Kidney epithelial cell (primary cell): ENCODE measurements around the gene STX2. TPM values are rescaled to one million over a fixed set of nuclear protein-coding genes. Genes with fewer than 3 reads are reported as not detected.

Experiments
- DNase-seq: peaks from one replicate; pipeline ENCODE4 v3.0.0-alpha.2; 2010; ENCODE audit warnings: low read depth
- H3K27me3 ChIP-seq: 2 replicates; pipeline ENCODE4 v1.6.0; 2011; ENCODE audit warnings: low read length; ENCODE audit not compliant: control insufficient read depth, insufficient read depth
- H3K36me3 ChIP-seq: 2 replicates; pipeline ENCODE4 v1.5.1; 2011; ENCODE audit warnings: low read length; ENCODE audit not compliant: control insufficient read depth, insufficient read depth
- H3K4me3 ChIP-seq: 2 replicates; pipeline ENCODE4 v1.5.1; 2011; ENCODE audit warnings: low read depth, mild to moderate bottlenecking, control low read depth, low read length
- CTCF ChIP-seq: IDR thresholded peaks from 2 replicates; pipeline ENCODE4 v1.5.1; 2011; ENCODE audit warnings: mild to moderate bottlenecking, moderate library complexity, low read length, control low read depth, inconsistent platforms; ENCODE audit not compliant: insufficient read depth, poor library complexity, severe bottlenecking
- total RNA-seq: library from RNA; depleted of rRNA; stranded (reverse); fragments of >200 nt; gene quantifications from 2 replicates; pipeline ENCODE4 v1.2.3, GENCODE V29; 2015

STX2 gene
- total RNA-seq, 1 donor from 2014 or later: 24.4 TPM

- TF ChIP-seq CTCF: no peak
- DNase-seq: no peak
- no peak overlapping the region for H3K4me3 ChIP-seq
- H3K27me3 ChIP-seq: no peaks in the 10 kb centered on the region
- H3K36me3 ChIP-seq: no peaks in the 10 kb centered on the region
These were observed 58.0 kb downstream of the STX2 start for GRCh38 chr12:130780880-130781575.

- no peak for DNase-seq
- H3K4me3 ChIP-seq: no peak overlapping the region
- H3K27me3 ChIP-seq: no peaks in the 10 kb centered on the region
- TF ChIP-seq CTCF: no peak
- no peaks in the 10 kb centered on the region for H3K36me3 ChIP-seq
These were observed 58.7 kb downstream of the STX2 start for GRCh38 chr12:130780325-130780724.

- Histone ChIP-seq H3K36me3 (no peaks in the 10 kb centered on the region), H3K4me3 (no peak overlapping the region), H3K27me3 (no peaks in the 10 kb centered on the region)
- TF ChIP-seq CTCF: no peak
- no peak for DNase-seq
These were observed 60.3 kb downstream of the STX2 start for GRCh38 chr12:130778776-130779175.

GRCh38 chr12:130776857-130777339 is 62.2 kb downstream of the STX2 start:
- TF ChIP-seq CTCF: no peak
- no peaks in the 10 kb centered on the region for H3K36me3 ChIP-seq
- DNase-seq: no peak
- H3K4me3 ChIP-seq: no peak overlapping the region
- no peaks in the 10 kb centered on the region for H3K27me3 ChIP-seq

GRCh38 chr12:130775953-130776856 is 62.8 kb downstream of the STX2 start:
- Histone ChIP-seq H3K27me3 (no peaks in the 10 kb centered on the region), H3K36me3 (no peaks in the 10 kb centered on the region), H3K4me3 (no peak overlapping the region)
- DNase-seq: peak; percentile 51
- TF ChIP-seq CTCF: no peak
